NCI-H460 (cell line): ENCODE measurements around the gene PRKAR2A. TPM values are rescaled to one million over a fixed set of nuclear protein-coding genes. Genes with fewer than 3 reads are reported as not detected.
A peak's percentile ranks its signal among the peaks of the same experiment; 100 is the strongest.
"Not testable (repeated sequence)": the region's sequence is repeated elsewhere in the genome, so short reads cannot be mapped to it uniquely, and the experiment has no call there.

Experiments used
- DNase-seq: peaks from one replicate; pipeline ENCODE4 v3.0.0-alpha.2; 2016; ENCODE audit warnings: low read depth; ENCODE audit errors: extremely low read depth
- total RNA-seq: library from RNA; depleted of rRNA; stranded (reverse); fragments of >200 nt; shearing (Covaris generic); gene quantifications from 2 replicates; pipeline ENCODE4 v1.2.3, GENCODE V29; 2014

Gene PRKAR2A
- total RNA-seq, 1 experiment from 2014 or later: 23.1 TPM

DNA sequence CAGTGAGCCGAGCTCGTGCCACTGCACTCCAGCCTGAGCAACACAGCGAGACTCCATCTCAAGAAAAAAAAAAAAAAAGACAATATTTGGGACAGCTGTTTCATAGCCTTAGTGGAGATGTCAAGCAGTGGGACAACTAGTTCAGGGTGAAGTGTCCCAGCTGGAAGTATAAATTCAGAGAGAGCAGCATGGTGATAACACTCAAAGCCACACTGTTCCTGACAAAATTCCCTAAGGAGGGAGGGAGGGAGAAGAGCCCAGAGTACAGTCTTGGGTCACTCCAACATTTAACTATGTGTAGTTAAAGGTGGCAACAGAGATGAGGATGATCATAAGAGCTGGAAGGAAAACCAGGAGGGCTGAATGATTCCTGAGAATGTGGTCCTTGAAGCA, 109.5 kb downstream of the PRKAR2A start:
- no peak for DNase-seq

DNA sequence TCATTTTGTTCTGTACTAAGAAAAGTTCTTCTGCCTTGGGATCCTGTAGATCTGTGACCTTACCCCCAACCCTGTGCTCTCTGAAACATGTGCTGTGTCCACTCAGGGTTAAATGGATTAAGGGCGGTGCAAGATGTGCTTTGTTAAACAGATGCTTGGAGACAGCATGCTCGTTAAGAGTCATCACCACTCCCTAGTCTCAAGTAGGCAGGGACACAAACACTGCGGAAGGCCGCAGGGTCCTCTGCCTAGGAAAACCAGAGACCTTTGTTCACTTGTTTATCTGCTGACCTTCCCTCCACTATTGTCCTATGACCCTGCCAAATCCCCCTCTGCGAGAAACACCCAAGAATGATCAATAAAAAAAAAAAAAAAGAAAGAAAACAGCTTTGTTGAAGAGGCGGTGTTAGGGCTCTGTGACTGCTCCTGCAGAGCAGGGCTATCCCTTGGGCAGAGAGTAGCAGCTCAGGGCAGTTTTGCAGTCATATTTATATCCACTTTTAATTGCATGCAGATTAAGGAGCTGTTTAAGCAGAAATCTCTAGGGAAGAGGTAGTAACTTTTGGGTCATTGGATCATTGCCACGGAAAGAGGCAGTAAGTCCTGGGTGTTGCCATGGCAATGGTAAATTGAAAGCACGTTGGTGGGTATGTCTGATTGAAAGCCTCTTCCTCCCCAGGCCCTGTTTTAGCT, 112.5 kb downstream of the PRKAR2A start:
- not testable (repeated sequence) for DNase-seq

DNA sequence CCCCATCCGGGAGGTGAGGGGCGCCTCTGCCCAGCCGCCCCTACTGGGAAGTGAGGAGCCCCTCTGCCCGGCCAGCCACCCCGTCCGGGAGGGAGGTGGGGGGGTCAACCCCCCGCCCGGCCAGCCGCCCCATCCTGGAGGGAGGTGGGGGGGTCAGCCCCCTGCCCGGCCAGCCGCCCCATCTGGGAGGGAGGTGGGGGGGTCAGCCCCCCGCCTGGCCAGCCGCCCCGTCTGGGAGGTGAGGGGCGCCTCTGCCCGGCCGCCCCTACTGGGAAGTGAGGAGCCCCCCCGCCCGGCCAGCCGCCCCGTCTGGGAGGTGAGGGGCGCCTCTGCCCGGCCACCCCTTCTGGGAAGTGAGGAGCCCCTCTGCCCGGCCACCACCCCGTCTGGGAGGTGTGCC, 113.1 kb downstream of the PRKAR2A start:
- DNase-seq: not testable (repeated sequence)

DNA sequence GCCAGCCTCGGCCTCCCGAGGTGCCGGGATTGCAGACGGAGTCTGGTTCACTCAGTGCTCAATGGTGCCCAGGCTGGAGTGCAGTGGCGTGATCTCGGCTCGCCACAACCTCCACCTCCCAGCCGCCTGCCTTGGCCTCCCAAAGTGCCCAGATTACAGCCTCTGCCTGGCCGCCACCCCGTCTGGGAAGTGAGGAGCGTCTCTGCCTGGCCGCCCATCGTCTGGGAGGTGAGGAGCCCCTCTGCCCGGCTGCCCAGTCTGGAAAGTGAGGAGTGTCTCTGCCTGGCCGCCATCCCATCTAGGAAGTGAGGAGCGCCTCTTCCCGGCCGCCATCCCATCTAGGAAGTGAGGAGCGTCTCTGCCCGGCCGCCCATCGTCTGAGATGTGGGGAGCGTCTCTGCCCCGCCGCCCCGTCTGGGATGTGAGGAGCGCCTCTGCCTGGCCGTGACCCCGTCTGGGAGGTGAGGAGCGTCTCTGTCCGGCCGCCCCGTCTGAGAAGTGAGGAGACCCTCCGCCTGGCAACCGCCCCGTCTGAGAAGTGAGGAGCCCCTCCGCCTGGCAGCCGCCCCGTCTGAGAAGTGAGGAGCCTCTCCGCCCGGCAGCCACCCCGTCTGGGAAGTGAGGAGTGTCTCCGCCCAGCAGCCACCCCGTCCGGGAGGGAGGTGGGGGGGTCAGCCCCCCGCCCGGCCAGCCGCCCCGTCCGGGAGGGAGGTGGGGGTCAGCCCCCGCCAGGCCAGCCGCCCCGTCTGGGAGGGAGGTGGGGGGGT, 113.7 kb downstream of the PRKAR2A start:
- not testable (repeated sequence) for DNase-seq

DNA sequence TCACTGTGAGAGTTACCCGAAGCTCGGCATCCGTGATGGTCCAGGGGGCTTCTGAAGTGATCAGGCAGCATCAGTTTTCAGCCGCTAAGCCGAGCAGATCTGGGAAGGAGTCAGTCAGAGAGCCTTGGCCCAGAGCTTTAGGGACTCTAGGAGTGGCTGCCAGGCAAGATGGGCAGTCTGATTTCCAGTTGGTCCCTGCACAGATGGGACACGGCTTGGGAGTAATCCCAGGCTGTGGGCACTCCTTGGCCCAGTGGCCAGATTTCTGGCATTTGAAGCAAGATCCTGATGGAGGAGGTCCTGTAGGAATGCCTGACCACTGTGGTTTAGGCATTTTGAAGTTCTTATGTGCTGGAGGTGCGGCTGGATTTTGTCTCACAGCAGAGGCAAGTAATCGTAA, 120.2 kb downstream of the PRKAR2A start:
- no peak for DNase-seq

DNA sequence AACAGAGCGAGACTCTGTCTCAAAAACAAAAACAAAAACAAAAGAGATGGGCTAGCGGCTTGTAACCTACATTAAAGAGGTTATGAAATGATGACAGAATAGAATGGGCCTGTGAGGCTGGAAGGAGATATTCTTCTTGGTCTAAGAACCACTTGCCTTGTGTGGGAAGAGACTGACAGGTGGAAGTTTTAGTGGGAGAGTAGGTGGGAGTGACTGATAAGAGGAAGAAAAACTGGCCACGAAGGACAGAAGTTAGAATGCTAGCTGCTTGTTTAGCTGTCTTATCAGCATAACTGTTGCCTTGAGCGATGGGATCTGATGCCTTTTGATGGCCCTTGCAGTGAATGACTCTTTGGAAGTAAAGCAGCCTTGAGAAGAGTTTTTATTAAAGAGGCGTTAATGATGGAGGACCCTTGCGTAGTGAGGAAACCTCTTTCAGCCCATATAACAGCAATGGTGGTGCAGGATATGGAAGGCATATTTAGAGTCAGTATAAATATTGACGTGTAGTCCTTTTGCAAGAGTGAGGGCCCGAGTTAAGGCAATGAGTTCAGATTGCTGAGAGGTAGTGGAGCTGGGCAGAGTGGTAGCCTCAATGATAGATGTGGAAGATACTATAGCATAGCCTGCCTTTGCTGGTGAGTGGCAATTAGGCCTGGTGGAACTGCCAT, 122.4 kb downstream of the PRKAR2A start:
- not testable (repeated sequence) for DNase-seq

DNA sequence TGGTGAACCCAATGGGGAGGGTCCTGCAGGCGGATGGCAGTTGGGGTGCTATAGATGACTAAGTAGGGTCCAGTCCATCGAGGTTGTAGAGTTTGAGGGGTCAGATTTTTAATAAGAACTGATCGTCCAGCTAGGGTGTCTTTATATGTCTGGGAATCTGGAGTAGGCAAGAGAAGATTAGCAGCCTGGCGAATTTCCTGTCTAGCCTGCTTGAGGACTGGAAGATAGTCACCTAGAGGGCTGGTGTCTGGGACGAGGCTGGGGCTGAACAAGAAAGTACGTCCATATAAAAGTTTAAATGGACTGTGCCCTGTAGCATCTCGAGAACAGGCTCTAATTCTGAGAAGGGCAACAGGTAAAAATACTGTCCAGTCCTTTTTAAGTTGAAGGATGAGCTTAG, 123.9 kb downstream of the PRKAR2A start:
- no peak for DNase-seq

DNA sequence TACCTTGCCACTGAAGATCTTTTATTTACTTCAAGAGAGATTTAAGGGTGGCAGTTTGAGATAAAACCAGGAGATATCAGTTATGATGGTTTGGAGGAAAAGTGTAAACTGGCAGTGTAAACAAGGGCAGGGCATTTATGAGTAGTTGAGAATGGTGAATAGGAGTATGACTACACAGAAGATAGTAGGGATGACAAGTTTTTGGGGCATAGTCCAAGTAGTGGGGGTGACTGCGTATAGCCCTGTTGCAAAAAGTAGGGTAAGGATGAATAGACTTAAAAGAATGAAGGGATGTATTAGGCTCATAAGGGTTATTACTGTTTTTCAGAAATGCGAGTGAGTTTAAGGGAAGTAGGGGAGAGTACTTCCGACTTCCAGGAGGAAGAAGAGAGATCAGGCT, 124.4 kb downstream of the PRKAR2A start:
- DNase-seq: not testable (repeated sequence)

DNA sequence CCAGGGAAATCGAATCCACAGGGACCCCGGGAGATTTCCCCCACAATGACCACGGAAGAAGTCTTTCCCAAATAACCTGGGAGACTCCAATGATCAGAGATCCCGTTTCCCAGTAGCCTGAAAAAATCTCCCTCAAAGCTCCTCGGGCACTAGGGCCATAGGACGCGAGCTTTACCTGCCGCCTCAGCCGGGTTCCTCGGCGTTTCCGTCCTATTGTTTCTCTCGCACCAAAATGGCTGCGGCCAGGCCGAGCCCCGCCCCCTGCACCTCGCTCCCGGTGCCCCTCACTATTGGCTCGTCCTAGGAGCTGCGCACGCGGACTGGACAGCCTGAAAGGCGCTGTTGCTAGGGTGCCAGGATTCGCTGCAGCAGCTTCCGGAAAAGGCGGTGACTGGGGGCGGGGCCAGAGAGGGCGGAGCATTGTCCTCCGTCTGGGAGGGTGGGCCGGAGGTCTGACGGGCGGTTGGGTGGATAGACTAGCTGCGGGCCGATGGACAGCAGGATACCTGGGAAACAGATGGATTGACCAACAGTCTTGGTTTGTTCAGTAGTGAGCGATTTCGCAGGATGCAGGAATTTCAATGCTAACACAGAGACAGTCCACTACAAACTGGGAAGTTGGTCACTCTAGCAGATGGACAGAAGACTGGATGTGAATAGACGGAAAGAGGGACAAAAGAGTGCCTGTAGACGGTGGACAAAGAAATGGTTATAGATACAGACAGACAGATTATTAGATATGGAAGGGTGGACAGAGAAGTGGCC, 130.5 kb downstream of the PRKAR2A start, which contains the start of gene IP6K2:
TSS of gene IP6K2 (minus strand) at position 240 of the 765 bp plus-strand sequence. CDS start 21,930 bp downstream, outside the sequence.
- peak; percentile 96 for DNase-seq

DNA sequence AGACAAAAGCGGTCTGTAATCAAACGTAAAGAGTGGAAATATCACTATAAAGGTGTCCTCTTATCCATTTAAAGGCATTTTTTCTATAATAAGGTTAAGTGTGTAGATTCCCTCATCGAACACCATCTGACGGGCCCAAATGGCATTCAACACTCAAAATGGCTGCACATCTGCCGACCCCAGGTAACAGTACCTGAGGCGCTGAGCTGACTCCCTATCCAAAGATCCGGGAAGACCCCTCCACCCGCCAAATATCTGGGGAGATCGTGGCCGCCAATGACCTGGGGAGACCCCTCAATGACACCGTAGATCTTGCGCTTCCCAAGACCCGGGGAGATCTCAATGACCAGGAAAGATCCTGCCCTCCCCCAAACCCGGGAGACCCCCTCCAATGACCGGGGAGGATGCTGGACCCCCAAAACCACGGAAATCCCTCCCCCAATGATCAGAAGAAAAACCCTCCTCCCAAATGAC, 131.1 kb downstream of the PRKAR2A start:
- no peak for DNase-seq

DNA sequence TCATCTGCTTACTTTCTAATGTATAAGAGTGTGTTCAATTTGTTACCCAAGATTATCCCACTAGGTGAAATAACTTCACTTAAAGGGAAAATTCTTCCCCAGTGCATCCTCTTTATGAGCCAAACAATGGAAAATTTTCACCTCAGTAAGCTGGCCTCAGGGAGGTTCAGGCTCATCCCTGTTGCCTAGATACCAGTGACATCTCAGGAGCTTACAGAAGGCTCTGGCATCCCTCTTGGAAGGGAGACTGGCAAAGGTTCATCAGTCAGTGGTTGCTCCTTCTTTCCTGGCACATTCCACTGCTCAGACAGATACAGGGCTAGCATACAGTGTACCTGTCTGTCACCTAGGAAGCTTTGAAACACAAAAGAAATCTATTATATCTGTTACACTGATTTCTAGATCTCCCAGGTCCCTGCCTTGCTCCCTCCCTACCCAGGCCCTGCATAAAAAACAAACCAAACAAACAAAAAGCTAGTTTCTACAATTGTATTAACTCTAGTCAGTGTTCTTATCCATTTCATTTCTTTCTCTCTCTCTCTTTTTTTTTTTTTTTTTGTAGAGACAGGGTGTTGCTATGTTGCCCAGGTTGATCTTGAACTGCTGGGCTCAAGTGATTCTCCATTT, 132.4 kb downstream of the PRKAR2A start:
- no peak for DNase-seq

DNA sequence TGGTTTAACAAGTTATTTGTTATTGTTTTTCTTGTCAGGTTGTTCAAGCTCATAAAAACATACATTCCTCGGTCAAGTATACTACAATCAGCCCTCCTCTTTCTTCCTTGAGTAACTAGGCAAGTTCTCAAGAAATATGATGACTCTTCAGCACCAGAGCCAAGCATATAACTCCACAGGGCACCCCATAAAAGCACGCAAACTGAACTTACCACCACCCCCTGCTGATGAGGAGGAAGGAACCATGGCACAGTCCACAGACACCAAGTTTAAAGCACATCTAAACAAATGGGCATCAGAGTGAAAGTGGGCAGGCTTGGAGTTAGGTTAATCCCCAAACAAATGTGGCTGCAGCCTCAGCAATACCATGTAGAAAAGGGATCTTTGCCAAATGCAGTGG, 135.9 kb downstream of the PRKAR2A start:
- no peak for DNase-seq

DNA sequence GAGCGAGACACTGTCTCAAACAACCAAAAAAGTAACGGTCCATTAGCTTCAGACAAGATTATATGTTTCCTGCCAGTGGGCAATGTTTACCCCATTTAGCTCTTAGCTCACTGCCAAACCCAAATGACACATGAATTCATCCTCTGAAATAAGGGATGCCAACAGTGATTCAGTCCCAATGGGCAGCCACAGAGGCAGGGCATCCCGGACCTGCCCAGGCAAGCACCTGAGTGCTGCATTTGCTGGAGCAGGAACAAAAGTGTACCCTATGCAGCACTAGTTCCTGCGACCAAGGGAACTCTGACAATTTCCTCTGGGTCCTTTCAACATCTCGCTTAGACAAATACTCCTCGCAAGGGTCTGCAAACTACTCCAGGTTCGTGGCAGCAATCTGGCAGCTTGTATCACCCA, 138.6 kb downstream of the PRKAR2A start:
- no peak for DNase-seq

DNA sequence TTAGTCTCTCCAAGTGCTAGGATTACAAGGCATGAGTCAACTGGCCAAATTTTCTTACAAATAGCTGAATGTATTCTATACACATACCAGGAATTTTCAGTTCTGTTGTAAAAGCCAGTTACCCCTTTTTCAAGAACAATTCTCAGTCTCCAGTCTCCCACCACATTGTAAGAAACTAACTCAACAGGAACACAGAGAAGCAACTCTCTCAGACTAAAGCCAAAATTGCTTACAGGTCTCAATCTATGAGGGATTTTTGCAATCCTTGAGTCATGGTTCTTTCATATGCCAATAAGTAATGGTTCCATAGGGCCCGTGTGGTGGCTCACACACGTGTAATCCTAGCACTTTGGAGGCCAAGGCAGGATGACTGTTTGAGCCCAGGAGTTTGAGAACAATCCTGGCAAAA, 139.2 kb downstream of the PRKAR2A start:
- DNase-seq: no peak

DNA sequence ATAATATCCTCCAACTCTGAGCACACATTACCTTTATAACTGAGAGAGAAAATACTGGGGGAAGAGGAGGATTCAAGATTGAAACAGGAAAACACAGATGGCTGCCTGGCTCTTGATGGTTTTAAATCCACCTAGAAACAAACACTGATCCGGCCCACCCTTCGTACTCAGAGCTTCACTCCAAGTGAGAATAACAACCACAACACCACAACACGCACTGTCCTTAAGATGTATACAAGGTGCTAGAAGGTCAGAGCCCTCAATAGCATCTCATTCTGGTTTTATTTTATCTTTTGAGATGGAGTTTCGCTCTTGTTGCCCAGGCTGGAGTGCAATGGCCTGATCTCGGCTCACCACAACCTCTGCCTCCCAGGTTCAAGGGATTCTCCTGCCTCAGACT, 140.5 kb downstream of the PRKAR2A start:
- DNase-seq: no peak

DNA sequence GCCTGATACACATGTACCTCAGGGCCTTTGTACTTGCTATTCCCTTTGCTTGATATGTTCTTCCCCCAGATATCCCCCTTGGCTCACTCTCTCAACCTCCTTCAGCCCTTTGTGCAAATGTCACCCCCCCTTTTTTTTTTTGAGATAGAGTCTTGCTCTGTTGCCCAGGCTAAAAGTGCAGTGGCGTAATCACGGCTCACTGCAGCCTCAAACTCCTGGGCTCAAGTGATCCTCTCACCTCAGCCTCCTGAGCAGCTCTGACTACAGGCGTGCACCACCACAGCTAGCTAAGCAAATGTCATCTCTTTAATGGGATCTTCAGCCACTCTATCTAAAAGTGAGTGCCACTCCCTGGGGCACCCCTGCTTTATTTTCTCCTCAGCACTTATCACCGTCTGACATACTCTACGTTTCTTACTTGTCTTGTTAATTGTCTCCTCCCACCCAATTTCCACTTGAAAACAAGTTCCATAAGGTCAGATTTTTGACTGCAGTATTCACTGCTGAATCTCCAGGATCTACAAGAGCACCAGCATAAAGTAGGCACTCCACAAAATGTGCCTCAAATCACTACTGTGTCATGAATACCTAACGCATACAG, 145.3 kb downstream of the PRKAR2A start:
- no peak for DNase-seq

DNA sequence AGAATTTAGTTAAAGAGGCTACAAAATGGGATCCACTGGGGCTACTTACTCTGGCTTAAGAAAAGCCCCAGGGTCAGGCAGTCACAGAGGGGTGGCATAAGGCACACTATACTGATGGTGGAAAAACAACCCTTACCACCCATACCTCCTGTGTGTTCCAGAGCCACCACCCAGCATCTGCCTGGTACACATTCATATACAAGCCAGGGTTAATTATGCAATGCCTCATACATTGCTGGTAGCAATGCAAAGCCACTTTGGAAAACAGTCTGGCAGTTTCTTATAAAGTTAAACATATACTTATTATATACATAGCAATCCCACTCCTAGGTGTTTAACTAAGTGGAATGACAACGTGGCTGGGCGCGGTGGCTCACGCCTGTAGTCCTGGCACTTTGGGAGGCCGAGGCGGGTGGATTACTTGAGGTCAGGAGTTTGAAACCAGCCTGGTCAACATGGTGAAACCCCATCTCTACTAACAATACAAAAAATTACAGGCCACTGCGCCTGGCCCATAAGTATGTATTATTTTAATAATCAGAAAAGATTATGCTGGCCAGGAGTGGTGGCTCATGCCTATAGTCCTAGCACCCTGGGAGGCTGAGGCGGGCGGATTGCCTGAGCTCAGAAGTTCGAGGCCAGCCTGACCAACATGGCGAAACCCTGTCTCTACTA, 146.8 kb downstream of the PRKAR2A start:
- no peak for DNase-seq

DNA sequence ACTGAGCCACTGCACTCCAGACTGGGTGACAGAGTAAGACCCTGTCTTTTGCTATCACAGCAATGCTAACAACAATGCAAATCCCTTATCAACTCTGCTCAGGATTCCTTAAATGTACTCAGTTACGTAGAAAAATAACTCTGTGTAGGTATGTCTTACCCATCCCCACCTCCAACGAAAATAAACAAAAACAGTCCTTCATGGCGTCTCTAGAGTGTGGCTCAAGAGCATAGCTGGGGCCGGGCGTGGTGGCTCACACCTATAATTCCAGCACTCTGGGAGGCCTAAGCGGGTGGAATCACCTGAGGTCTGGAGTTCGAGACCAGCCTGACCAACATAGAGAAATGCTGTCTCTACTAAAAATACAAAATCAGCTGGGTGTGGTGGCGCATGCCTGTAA, 148.8 kb downstream of the PRKAR2A start:
- no peak for DNase-seq

DNA sequence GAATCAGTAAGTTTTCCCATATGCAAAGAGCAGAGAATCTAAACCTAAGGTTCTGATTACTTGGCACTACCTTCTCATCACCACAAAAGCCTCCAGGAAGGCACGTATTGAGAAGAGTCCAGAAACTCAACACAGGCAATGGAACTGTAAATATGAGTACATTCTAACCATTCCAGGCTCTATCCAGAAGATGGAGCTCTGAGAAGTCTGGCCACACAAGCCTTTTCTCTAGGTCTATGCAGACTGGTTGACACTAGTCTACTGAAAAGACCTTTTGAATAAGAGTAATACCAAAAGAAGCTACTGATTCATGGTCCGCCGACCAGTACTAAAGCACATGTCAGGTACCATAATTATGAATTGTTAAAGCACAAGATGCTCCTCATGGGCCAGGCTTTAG, 149.7 kb downstream of the PRKAR2A start:
- no peak for DNase-seq
